Gastrocnemius medialis (tissue), 4 donors: ENCODE measurements around the gene NRN1.

ENCODE experiments used
- CTCF ChIP-seq, 5 experiments: fragments of 450-650 bp in 3 of 5; fragments of 200-600 bp in 2 of 5; sonication (generic) in 2 of 5; IDR thresholded peaks in 4 of 5; conservative IDR thresholded peaks in 1 of 5; 1 replicate in 4 of 5; 2 replicates in 1 of 5; pipeline ENCODE4 v1.5.1; 2016 to 2019; ENCODE audit warnings: antibody characterized with exemption in 5 of 5, mild to moderate bottlenecking in 3 of 5, moderate library complexity in 3 of 5
- POLR2A ChIP-seq, 2 donors: fragments of 450-650 bp; IDR thresholded peaks; one replicate each; pipeline ENCODE4 v1.6.1; 2017; ENCODE audit warnings: antibody characterized with exemption in 2 of 2, mild to moderate bottlenecking in 2 of 2, moderate library complexity in 2 of 2

- TF ChIP-seq CTCF (IDR thresholded peaks at IDR 0.05 in 4 of 5, conservative IDR thresholded peaks at IDR 0.05 in 1 of 5): no peak
- TF ChIP-seq POLR2A (IDR thresholded peaks at IDR 0.05): no peak
These were observed 26.9 kb downstream of the NRN1 start for GRCh38 chr6:5979650-5980420.
